Kidney (tissue), 14 donors: ENCODE measurements around the gene LGI2. TPM values are rescaled to one million over a fixed set of nuclear protein-coding genes. Genes with fewer than 3 reads are reported as not detected.

ENCODE experiments used
- DNase-seq, 5 donors: peaks; one replicate each; pipeline ENCODE4 v3.0.0-alpha.2; 2013 to 2020
- FAIRE-seq: peaks from 2 replicates; lab custom pipeline; 2012; peaks lifted over from hg19 to GRCh38; lab: Jason Lieb, UNC
- H3K27ac ChIP-seq, 2 donors: one replicate each; pipeline ENCODE4 v1.7.0; 2013; ENCODE audit warnings: low read depth in 2 of 2, low read length in 2 of 2, inconsistent platforms in 1 of 2
- H3K27me3 ChIP-seq: one replicate; pipeline ENCODE4 v1.7.1; 2013; ENCODE audit warnings: low read length, inconsistent platforms; ENCODE audit not compliant: control insufficient read depth, insufficient read depth
- H3K36me3 ChIP-seq, 3 donors: one replicate each; pipeline versions ENCODE4 v1.7.0 to v1.7.1; 2013; ENCODE audit warnings: low read length in 3 of 3, control low read depth in 1 of 3, inconsistent platforms in 1 of 3; ENCODE audit not compliant: insufficient read depth in 3 of 3, control insufficient read depth in 2 of 3
- H3K4me1 ChIP-seq, 3 donors: one replicate each; pipeline versions ENCODE4 v1.7.0 to v1.7.1; 2013; ENCODE audit warnings: low read length in 3 of 3, inconsistent platforms in 1 of 3, low read depth in 1 of 3; ENCODE audit not compliant: control insufficient read depth in 2 of 3, insufficient read depth in 2 of 3
- H3K4me3 ChIP-seq, 3 donors: one replicate each; pipeline versions ENCODE4 v1.7.0 to v1.8.1; 2013; ENCODE audit warnings: low read length in 3 of 3, control low read depth in 1 of 3, inconsistent platforms in 1 of 3
- H3K9ac ChIP-seq, 3 donors: one replicate each; pipeline versions ENCODE4 v1.7.0 to v1.7.1; 2013; ENCODE audit warnings: low read length in 3 of 3, control low read depth in 1 of 3, inconsistent platforms in 1 of 3
- H3K9me3 ChIP-seq, 3 donors: one replicate each; pipeline versions ENCODE4 v1.7.0 to v1.7.1; 2013; ENCODE audit warnings: low read length in 3 of 3, control low read depth in 1 of 3, inconsistent platforms in 1 of 3; ENCODE audit not compliant: control insufficient read depth in 2 of 3, insufficient read depth in 1 of 3
- intact Hi-C: fragments of 100-400 bp; cut with DNase I; formaldehyde crosslinking; loops from one replicate; pipeline ENCODE4 v1.11.1; 2022
- polyA plus RNA-seq: library from polyadenylated mRNA; stranded (reverse); fragments of 350-450 nt; fragmentation: Illumina TruSeq; extraction: RNeasy Lipid Tissue Mini Kit (QIAGEN cat#74804); gene quantifications from one replicate; pipeline ENCODE4 v1.2.3, GENCODE V29; 2014; ENCODE audit warnings: low read depth, low replicate concordance; ENCODE audit not compliant: insufficient read depth
- total RNA-seq: library from RNA; stranded (reverse); fragmentation: NEBNext Ultra II Directional; extraction: Animal tissue kit (Norgen Biotek cat#: 25700); gene quantifications from one replicate; pipeline ENCODE4 v1.2.1, GENCODE V29; 2021
- TF ChIP-seq, protein P1 (sequence below): IDR thresholded peaks from 3 replicates; pipeline ENCODE4 v1.5.1; 2012; ENCODE audit warnings: mild to moderate bottlenecking, moderate library complexity, borderline replicate concordance; ENCODE audit not compliant: insufficient read depth; ENCODE audit errors: extremely low read depth
- donor health status: control.
- donor health status: control.
- donor health status: control.
- donor health status: control.
- donor health status: control.
- donor health status: DM: yes; HTN: yes; CAD: no.
- donor health status: Normal renal cell carcinoma (clear cell type).

Gene LGI2
- total and polyA plus RNA-seq, 2 donors from 2014 or later = 4.8 to 7.5 TPM

DNA sequence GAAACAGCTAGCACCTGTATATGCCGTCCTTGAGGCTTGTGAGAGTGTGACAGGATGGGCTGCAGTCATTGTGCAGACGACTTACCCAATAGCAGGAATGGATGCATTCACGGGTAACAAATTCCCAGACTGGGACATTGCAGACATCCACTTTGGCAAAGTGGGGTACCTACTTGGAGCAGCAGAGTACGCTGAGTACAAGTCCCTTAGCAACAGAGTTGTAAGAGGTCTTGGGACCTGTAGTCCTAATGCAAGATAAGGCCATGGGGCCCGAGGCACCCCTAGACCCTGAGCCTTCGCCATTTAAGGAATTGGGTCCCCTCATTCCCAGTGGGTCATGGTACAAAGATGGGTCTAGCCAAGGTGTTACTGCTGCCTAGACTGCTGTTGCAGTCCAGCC is 62.5 kb downstream of the LGI2 start:
- Histone ChIP-seq H3K4me3 (no peak overlapping the region), H3K4me1 (peaks cover 0 to 4% (median 0%) of the 10 kb centered on the region in 3 donors), H3K9ac (no peak overlapping the region), H3K36me3 (no peaks in the 10 kb centered on the region), H3K9me3 (no peaks in the 10 kb centered on the region), H3K27me3 (no peaks in the 10 kb centered on the region), H3K27ac (no peak overlapping the region)
- TF ChIP-seq, protein P1, sequence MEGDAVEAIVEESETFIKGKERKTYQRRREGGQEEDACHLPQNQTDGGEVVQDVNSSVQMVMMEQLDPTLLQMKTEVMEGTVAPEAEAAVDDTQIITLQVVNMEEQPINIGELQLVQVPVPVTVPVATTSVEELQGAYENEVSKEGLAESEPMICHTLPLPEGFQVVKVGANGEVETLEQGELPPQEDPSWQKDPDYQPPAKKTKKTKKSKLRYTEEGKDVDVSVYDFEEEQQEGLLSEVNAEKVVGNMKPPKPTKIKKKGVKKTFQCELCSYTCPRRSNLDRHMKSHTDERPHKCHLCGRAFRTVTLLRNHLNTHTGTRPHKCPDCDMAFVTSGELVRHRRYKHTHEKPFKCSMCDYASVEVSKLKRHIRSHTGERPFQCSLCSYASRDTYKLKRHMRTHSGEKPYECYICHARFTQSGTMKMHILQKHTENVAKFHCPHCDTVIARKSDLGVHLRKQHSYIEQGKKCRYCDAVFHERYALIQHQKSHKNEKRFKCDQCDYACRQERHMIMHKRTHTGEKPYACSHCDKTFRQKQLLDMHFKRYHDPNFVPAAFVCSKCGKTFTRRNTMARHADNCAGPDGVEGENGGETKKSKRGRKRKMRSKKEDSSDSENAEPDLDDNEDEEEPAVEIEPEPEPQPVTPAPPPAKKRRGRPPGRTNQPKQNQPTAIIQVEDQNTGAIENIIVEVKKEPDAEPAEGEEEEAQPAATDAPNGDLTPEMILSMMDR = no peak
- FAIRE-seq (no peak), DNase-seq (no peak)
- intact Hi-C loops = no loop called here

DNA sequence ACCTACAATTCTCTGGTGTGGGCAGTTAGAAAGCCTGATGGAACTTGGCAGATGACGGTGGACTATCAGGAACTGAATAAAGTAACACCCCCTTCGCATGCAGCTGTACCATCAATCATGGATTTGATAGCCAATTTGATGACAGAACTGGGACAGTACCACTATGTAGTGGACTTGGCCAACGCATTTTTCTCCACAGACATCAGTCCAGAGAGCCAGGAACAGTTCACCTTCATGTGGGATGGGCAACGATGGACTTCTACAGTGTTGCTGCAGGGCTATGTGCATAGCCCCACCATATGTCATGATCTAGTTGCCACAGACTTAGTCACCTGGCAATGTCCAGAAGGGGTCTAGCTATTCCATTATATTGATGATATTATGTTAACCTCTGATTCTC is 63.4 kb downstream of the LGI2 start:
- Histone ChIP-seq H3K27me3 (no peaks in the 10 kb centered on the region), H3K9ac (no peak overlapping the region), H3K4me3 (no peak overlapping the region), H3K27ac (no peak overlapping the region), H3K36me3 (no peaks in the 10 kb centered on the region), H3K4me1 (no peaks in the 10 kb centered on the region), H3K9me3 (no peaks in the 10 kb centered on the region)
- intact Hi-C loops = no loop called here
- DNase-seq (no peak), FAIRE-seq (no peak)
- TF ChIP-seq, protein P1 = no peak

DNA sequence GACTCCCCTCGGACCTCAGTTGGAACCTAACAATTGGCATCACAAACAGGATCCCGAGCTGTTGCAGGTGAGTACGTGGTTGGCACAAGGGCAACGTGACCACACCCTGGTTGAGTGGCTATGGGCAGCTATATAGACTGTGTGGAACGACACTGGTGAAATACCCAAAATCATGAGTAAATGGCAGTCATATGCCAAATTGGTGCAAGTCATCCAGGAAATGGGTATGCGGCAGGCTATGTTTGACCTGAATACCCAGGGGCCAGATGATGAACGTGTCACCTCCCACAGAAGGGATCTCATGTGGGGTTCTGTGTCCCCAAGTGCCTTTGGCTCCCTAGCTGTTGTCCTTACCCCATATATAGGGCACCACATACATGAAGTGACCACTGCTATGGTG is 64.7 kb downstream of the LGI2 start:
- TF ChIP-seq, protein P1 = no peak
- intact Hi-C loops = no loop called here
- no peak overlapping the region for H3K4me3 ChIP-seq
- DNase-seq (no peak), FAIRE-seq (no peak)
- no peaks in the 10 kb centered on the region for H3K9me3 ChIP-seq
- H3K9ac ChIP-seq = no peak overlapping the region
- H3K27ac ChIP-seq = no peak overlapping the region
- H3K4me1 ChIP-seq = no peaks in the 10 kb centered on the region
- H3K27me3 ChIP-seq = no peaks in the 10 kb centered on the region
- no peaks in the 10 kb centered on the region for H3K36me3 ChIP-seq

DNA sequence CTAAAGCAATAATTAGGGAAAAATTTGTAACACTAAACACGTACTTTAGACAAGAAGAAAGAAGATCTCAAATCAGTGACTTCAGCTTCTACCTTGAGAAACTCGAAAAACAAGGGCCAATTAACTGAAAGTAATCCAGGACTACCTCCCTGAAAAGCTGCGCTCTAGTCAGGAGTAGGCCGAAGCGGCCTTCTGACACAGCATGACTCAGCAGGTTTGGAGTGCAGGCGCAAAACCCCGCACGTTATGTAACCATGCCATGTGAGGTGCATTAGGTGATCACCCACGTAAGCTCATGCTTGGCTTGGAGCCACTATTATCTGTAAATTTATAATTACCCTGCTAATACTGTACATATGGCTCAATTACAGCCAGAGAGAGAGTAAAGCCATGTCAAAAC is 65.1 kb downstream of the LGI2 start:
- DNase-seq (no peak), FAIRE-seq (no peak)
- TF ChIP-seq, protein P1 = no peak
- intact Hi-C loops = no loop called here
- no peaks in the 10 kb centered on the region for H3K27me3 ChIP-seq
- H3K9me3 ChIP-seq = no peaks in the 10 kb centered on the region
- no peaks in the 10 kb centered on the region for H3K36me3 ChIP-seq
- no peak overlapping the region for H3K4me3 ChIP-seq
- no peak overlapping the region for H3K27ac ChIP-seq
- no peak overlapping the region for H3K9ac ChIP-seq
- H3K4me1 ChIP-seq = no peaks in the 10 kb centered on the region
